Non-pigmented ciliary epithelial cell (primary cell): ENCODE results near the gene ADAT3.

Experiments used
- DNase-seq: peaks from one replicate; pipeline ENCODE4 v3.0.0-alpha.2; 2010; ENCODE audit warnings: low read depth

ADAT3 gene

DNA sequence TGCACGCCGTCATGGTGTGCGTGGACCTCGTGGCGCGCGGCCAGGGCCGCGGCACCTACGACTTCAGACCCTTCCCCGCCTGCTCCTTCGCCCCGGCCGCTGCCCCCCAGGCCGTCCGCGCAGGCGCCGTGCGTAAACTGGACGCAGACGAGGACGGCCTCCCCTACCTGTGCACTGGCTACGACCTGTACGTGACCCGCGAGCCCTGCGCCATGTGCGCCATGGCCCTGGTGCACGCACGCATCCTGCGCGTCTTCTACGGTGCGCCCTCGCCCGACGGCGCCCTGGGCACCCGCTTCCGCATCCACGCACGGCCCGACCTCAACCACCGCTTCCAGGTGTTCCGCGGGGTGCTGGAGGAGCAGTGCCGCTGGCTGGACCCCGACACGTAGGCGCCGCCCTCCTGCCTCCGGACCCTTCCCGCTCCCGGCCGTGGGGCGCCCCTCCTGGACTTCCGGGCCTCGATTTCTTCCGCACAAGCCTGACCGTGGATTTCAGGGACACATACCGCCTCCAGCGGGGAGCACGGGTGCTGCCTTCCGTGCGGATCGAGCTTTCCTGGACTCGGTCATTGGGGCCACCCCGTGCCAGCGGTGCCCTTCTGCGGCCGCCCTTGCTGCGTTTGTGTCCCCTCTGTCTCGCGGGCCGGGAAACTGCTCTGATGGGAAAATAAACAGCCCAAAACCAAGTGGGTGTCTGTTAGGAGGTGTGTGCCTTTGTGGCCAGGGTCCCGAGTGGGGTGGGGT is 7.7 kb downstream of the ADAT3 start:
- DNase-seq, result no peak

DNA sequence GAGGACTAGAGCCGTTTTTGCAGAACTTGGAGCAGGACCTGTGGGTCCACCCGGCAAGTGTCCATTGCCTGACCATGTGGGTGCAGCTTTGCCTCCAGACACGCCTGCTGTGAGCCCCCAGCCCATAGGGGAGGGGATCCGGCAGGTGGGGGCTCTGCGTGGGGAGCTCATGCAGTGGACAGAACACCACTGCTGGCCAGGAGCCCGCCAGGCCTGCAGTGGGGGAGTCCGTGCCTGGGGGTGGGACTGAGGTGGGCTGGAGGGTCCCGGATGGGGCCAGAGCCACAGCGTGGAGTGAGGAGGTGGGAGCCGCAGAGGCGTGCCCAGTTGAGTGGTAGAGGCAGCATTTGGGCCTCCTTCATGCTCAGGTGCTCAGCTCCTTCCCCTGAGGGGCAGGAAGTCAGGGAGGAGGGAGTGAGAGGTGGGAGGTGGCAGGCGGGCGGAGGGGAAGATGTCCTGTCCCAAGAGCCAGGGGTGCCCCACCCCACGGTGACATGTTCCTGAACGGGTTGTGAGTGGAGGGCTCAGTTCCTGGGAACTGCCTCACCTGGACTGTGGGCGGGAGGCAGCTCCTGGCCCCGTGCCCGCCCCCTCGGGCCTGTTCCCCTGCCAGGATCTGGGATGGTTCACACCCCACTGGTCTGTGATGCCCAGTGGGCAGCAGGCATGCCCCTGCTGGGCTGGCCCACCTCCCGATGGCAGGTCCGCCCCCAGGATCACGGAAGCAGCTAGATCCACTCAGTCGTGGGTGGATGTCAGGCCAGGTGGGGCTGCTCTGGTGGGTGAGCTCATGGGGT is 8.8 kb downstream of the ADAT3 start:
- no peak for DNase-seq

GRCh38 chr19:1914826-1915341 is 9.7 kb downstream of the ADAT3 start:
- DNase-seq, result no peak

DNA sequence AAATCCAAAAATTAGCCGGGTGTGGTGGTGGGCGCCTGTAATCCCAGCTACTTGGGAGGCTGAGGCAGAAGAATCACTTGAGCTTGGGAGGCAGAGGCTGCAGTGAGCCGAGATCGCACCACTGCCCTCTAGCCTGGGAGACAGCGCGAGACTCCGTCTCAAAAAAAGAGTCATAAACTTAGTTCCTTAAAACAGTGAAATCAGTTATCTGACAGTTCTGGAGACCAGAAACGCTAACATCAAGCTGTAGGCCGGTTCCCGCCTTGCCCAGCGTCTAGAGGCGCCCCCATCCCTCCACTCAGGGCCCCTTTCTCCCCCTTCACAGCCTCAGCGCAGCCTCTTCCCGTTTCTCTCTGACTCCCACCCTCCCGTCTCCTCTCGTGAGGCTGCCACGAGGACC is 11.9 kb downstream of the ADAT3 start:
- DNase-seq, result no peak

DNA sequence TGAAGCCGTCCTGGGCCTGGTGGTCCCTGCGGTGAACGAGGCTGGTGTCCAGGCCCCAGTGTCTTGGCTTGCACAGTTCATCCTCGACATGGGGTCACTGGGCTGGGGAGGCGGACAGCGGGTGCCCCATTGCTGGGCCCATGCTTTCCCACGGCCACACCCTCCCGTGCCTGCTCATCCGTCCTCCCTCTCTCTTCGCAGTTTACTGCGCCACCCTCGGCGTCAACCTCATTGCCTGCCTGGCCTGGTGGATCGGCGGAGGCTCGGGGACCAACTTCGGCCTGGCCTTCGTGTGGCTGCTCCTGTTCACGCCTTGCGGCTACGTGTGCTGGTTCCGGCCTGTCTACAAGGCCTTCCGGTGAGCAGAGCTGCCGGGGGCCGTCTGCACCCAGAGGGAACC is 12.7 kb downstream of the ADAT3 start:
- DNase-seq, result no peak

- no peak for DNase-seq
Observed at GRCh38 chr19:1918975-1919374, 13.8 kb downstream of the ADAT3 start.

- DNase-seq, result no peak
Observed at GRCh38 chr19:1920644-1921043, 15.4 kb downstream of the ADAT3 start.

- no peak for DNase-seq
Observed at GRCh38 chr19:1921326-1921725, 16.1 kb downstream of the ADAT3 start.

- no peak for DNase-seq
Observed at GRCh38 chr19:1921825-1922224, 16.6 kb downstream of the ADAT3 start.

- DNase-seq, result no peak
Observed at GRCh38 chr19:1922803-1923202, 17.6 kb downstream of the ADAT3 start.

DNA sequence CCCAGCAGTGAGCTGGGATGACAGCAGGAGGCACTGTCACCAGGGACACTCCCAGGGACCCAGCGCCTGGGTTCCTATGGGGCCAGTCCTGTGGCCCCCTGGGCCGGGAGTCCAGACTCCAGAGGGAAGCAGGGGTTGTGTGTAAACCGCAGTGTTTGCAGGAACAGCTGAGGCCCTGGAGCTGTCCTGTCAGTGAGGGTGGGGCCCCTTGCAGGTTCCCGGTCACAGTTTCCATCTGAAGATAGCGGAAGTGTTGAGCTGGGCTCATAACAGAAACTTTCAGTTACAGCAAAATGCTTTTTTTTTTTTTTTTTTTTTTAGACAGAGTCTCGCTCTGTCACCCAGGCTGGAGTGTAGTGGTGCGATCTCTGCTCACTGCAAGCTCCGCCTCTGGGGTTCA is 18.1 kb downstream of the ADAT3 start:
- DNase-seq, result no peak

- DNase-seq, result no peak
Observed at GRCh38 chr19:1924320-1924961, 19.2 kb downstream of the ADAT3 start.

- DNase-seq, result no peak
Observed at GRCh38 chr19:1925544-1925943, 20.3 kb downstream of the ADAT3 start.

DNA sequence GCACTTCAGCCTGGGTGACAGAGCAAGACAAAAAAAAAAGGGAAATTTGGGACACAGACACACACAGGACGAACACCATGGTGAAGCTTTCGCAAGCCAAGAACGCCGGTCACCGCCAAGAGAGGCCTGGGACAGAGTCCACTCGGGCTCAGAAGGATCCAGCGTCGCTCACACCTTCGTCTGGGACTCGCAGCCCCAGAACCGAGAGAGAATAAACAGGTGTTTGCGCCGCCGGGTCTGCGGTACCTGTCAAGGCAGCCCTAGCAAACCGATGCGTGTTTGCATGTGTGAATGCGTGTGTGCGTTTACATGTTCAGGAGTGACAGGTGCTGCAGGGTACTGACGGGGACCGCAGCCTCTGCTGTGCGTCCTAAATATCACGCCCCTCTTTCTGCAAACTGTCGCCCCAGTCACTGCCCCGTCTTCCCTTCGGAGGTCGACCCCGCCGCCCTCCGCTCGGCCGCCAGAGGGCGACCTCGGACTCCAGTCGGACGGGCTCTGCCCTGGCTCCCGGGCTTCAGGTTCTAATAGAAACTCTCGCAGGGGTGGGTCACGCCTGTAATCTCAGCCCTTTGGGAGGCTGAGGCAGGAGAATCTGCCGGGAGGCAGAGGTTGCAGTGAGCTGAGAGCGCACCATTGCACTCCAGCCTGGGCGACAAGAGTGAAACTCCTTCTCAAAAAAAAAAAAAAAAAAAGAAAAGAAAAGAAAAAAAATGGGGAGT is 24.0 kb downstream of the ADAT3 start:
- DNase-seq, result no peak

GRCh38 chr19:1931445-1931844 is 26.2 kb downstream of the ADAT3 start:
- DNase-seq, result no peak

GRCh38 chr19:1932395-1932794 is 27.2 kb downstream of the ADAT3 start:
- no peak for DNase-seq

DNA sequence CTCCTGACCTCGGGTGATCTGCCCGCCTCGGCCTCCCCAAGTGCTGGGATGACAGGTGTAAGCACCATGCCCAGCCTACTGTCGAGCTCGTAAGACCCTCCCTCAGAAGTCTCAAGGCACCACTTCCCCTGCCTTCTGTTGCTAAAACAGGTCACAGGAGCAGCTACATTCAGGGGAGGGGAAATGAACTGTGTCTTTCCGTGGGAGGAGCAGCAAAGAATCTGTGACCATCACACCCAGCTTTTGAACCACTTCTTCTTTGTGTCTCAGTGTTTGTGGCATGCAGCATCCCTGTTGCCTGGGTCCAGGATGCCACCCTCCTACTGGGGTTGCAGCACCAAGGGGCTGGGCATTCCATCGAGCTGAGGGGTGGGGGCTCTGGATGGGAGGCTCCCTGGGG is 28.0 kb downstream of the ADAT3 start:
- no peak for DNase-seq

DNA sequence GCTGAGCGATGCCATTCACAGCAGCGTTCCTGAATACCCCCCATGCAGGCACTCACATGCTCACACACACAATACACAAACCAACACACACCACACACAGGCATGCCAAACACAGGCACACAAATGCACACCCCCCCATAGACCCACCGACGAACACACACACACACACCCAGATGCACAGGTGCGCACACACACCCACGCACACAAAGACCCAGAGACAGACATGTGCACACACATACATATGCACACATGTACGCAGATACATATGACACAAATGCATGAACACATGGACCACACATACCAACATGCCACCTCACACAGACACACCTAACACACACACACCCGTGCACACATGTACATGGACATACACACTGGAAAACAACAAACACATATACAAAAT is 28.7 kb downstream of the ADAT3 start:
- DNase-seq, result no peak

- no peak for DNase-seq
Observed at GRCh38 chr19:1935484-1936208, 30.4 kb downstream of the ADAT3 start.

- DNase-seq, result no peak
Observed at GRCh38 chr19:1936430-1936829, 31.2 kb downstream of the ADAT3 start.

GRCh38 chr19:1936916-1937610 is 31.9 kb downstream of the ADAT3 start:
- no peak for DNase-seq
